Gastrocnemius medialis (tissue), 4 donors: Measurements from ENCODE around the gene EEFSEC. TPM values are rescaled to one million over a fixed set of nuclear protein-coding genes. Genes with fewer than 3 reads are reported as not detected.

ENCODE experiments used
- ATAC-seq, 2 donors: fragments of 150-250 bp; one replicate each; pipeline ENCODE4 v1.9.1; 2016
- DNase-seq, 2 donors: peaks; one replicate each; pipeline ENCODE4 v3.0.0-alpha.2; 2019
- H3K27ac ChIP-seq, 4 donors: fragments of 200-600 bp; sonication (generic); 1 replicate in 1 of 4; 2 replicates in 3 of 4; pipeline ENCODE4 v1.5.1; 2016 to 2018; ENCODE audit warnings: mild to moderate bottlenecking in 2 of 4, moderate library complexity in 1 of 4
- H3K27me3 ChIP-seq, 3 donors: fragments of 200-600 bp; sonication (generic) in 2 of 3; 1 replicate in 1 of 3; 2 replicates in 2 of 3; pipeline versions ENCODE4 v1.5.1 to v1.6.0; 2016 to 2019; ENCODE audit warnings: mild to moderate bottlenecking in 1 of 3, moderate library complexity in 1 of 3
- H3K36me3 ChIP-seq, 2 donors: fragments of 200-600 bp; sonication (generic) in 1 of 2; one replicate each; pipeline ENCODE4 v1.5.1; 2017 to 2018
- H3K4me1 ChIP-seq, 2 donors: fragments of 200-600 bp; sonication (generic) in 1 of 2; one replicate each; pipeline ENCODE4 v1.5.1; 2016 to 2017; ENCODE audit warnings: mild to moderate bottlenecking in 2 of 2
- H3K4me3 ChIP-seq, 4 donors: fragments of 200-600 bp; sonication (generic) in 3 of 4; 1 replicate in 1 of 4; 2 replicates in 3 of 4; pipeline ENCODE4 v1.5.1; 2016 to 2019; ENCODE audit warnings: mild to moderate bottlenecking in 2 of 4
- H3K9me3 ChIP-seq, 3 donors: fragments of 200-600 bp; sonication (generic) in 2 of 3; 1 replicate in 1 of 3; 2 replicates in 2 of 3; pipeline ENCODE4 v1.5.1; 2016 to 2019
- CTCF ChIP-seq, 5 experiments: fragments of 450-650 bp in 3 of 5; fragments of 200-600 bp in 2 of 5; sonication (generic) in 2 of 5; IDR thresholded peaks in 4 of 5; conservative IDR thresholded peaks in 1 of 5; 1 replicate in 4 of 5; 2 replicates in 1 of 5; pipeline ENCODE4 v1.5.1; 2016 to 2019; ENCODE audit warnings: antibody characterized with exemption in 5 of 5, mild to moderate bottlenecking in 3 of 5, moderate library complexity in 3 of 5
- POLR2A ChIP-seq, 2 donors: fragments of 450-650 bp; IDR thresholded peaks; one replicate each; pipeline ENCODE4 v1.6.1; 2017; ENCODE audit warnings: antibody characterized with exemption in 2 of 2, mild to moderate bottlenecking in 2 of 2, moderate library complexity in 2 of 2
- in situ Hi-C, 4 donors: fragments of 200-750 bp; cut with MboI; loops; one replicate each; pipeline versions ENCODE4 v1.15.0 to v1.8.0; 2017; ENCODE audit warnings: low sequenced_read_pairs in 4 of 4
- intact Hi-C: fragments of 100-400 bp; cut with DNase I; formaldehyde crosslinking; loops from one replicate; pipeline ENCODE4 v1.15.1; 2023; ENCODE audit warnings: low total_unique reads
- total RNA-seq, 4 donors: library from RNA; depleted of rRNA; stranded (reverse); fragments of >200 nt; gene quantifications; one replicate each; pipeline versions ENCODE4 v1.1.0 to v1.2.3, GENCODE V29; 2016

Gene EEFSEC
- total RNA-seq, 4 donors from 2014 or later = 21.0 to 29.4 (median 23.4) TPM

DNA sequence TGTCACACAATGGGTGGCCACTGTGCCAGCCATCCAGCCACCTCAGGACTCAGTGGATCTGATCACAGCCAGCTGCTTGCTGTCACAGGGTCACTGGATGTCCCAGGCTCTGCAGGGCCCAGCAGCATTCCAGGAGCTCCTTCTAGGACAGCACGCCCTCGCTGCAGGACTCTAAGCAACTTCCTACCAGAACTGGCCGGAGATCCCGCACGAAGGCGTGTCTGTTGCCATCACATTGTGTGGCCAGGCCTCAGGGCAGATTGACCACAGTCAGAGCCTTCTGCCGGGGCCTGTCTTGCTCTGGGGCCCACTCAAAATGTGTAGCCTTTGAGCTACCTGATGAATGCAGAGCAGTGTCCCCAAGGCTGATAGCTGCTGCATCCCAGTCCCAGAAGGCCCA is 288.8 kb downstream of the EEFSEC start:
- no peak for ATAC-seq
- intact Hi-C loops (no loop called here), in situ Hi-C loops (loop anchor here in 1 of 4 donors (25.0 kb wide), 1 partner anchor 145 kb away; no protein-coding TSS in a partner anchor)
- no peak overlapping the region for H3K4me3 ChIP-seq
- H3K4me1 ChIP-seq = no peaks in the 10 kb centered on the region
- no peak for DNase-seq
- H3K27me3 ChIP-seq = no peaks in the 10 kb centered on the region
- no peaks in the 10 kb centered on the region for H3K36me3 ChIP-seq
- H3K27ac ChIP-seq = no peak overlapping the region
- no peaks in the 10 kb centered on the region for H3K9me3 ChIP-seq
- TF ChIP-seq POLR2A (IDR thresholded peaks at IDR 0.05) = no peak
- no peak for TF ChIP-seq CTCF (IDR thresholded peaks at IDR 0.05 in 4 of 5, conservative IDR thresholded peaks at IDR 0.05 in 1 of 5)

GRCh38 chr3:128442949-128443348 is 289.7 kb downstream of the EEFSEC start:
- Histone ChIP-seq H3K27ac (no peak overlapping the region), H3K27me3 (no peaks in the 10 kb centered on the region), H3K4me1 (no peaks in the 10 kb centered on the region), H3K4me3 (no peak overlapping the region), H3K36me3 (no peaks in the 10 kb centered on the region), H3K9me3 (no peaks in the 10 kb centered on the region)
- intact Hi-C loops = no loop called here
- DNase-seq = no peak
- TF ChIP-seq POLR2A (IDR thresholded peaks at IDR 0.05) = no peak
- no peak for TF ChIP-seq CTCF (IDR thresholded peaks at IDR 0.05 in 4 of 5, conservative IDR thresholded peaks at IDR 0.05 in 1 of 5)
- in situ Hi-C loops = loop anchor here in 1 of 4 donors (25.0 kb wide), 1 partner anchor 144 kb away; no protein-coding TSS in a partner anchor
- no peak for ATAC-seq

GRCh38 chr3:128443771-128444170 is 290.5 kb downstream of the EEFSEC start:
- Histone ChIP-seq H3K36me3 (no peaks in the 10 kb centered on the region), H3K27me3 (no peaks in the 10 kb centered on the region), H3K9me3 (no peaks in the 10 kb centered on the region), H3K4me1 (no peaks in the 10 kb centered on the region), H3K27ac (no peak overlapping the region), H3K4me3 (no peak overlapping the region)
- DNase-seq = no peak
- no peak for ATAC-seq
- in situ Hi-C loops = loop anchor here in 1 of 4 donors (25.0 kb wide), 1 partner anchor 144 kb away; no protein-coding TSS in a partner anchor
- intact Hi-C loops = no loop called here
- TF ChIP-seq CTCF (IDR thresholded peaks at IDR 0.05 in 4 of 5, conservative IDR thresholded peaks at IDR 0.05 in 1 of 5) = no peak
- no peak for TF ChIP-seq POLR2A (IDR thresholded peaks at IDR 0.05)

DNA sequence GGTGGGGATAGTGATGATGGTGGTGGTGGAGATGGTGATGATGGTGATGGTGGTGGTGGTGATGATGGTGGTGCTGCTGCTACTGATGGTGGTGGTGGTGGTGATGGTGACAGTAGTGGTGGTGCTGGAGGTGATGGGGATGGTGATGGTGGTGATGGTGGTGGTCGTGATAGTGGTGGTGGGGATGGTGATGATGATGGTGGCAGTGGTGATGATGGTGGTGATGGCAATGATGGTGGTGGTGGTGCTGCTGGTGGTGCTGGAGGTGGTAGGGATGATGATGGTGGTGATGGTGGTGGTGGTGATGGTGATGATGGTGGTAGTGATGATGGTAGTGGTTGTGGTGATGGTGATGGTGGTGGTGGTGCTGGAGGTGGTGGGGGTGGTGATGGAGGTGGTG is 292.1 kb downstream of the EEFSEC start:
- intact Hi-C loops = no loop called here
- no peaks in the 10 kb centered on the region for H3K36me3 ChIP-seq
- no peak overlapping the region for H3K27ac ChIP-seq
- ATAC-seq (no peak), DNase-seq (no peak)
- in situ Hi-C loops = loop anchor here in 1 of 4 donors (25.0 kb wide), 1 partner anchor 142 kb away; no protein-coding TSS in a partner anchor
- no peak overlapping the region for H3K4me3 ChIP-seq
- no peak for TF ChIP-seq POLR2A (IDR thresholded peaks at IDR 0.05)
- TF ChIP-seq CTCF (IDR thresholded peaks at IDR 0.05 in 4 of 5, conservative IDR thresholded peaks at IDR 0.05 in 1 of 5) = no peak
- no peaks in the 10 kb centered on the region for H3K9me3 ChIP-seq
- no peaks in the 10 kb centered on the region for H3K4me1 ChIP-seq
- H3K27me3 ChIP-seq = no peaks in the 10 kb centered on the region

GRCh38 chr3:128446821-128447220 is 293.5 kb downstream of the EEFSEC start:
- TF ChIP-seq CTCF (IDR thresholded peaks at IDR 0.05 in 4 of 5, conservative IDR thresholded peaks at IDR 0.05 in 1 of 5) (no peak), POLR2A (IDR thresholded peaks at IDR 0.05) (no peak)
- Histone ChIP-seq H3K36me3 (no peaks in the 10 kb centered on the region), H3K27me3 (no peaks in the 10 kb centered on the region), H3K4me3 (no peak overlapping the region), H3K27ac (no peak overlapping the region), H3K9me3 (no peaks in the 10 kb centered on the region), H3K4me1 (no peaks in the 10 kb centered on the region)
- ATAC-seq (no peak), DNase-seq (no peak)
- intact Hi-C loops (no loop called here), in situ Hi-C loops (loop anchor here in 1 of 4 donors (25.0 kb wide), 1 partner anchor 140 kb away; no protein-coding TSS in a partner anchor)
